ENCODE data around the gene NUP54.

- TF ChIP-seq CTCF (IDR thresholded peaks at IDR 0.05; ENCODE audit: borderline replicate concordance, extremely low read depth, low read length, poor library complexity, severe bottlenecking) (no peak), EZH2 (IDR thresholded peaks at IDR 0.05; ENCODE audit: borderline replicate concordance, low read depth, low read length, severe bottlenecking) (no peak)
Observed at GRCh38 chr4:76074993-76075600, 73.1 kb downstream of the NUP54 start.

All from DND-41 (cell line).